HepG2 (cell line): ENCODE results near the gene ADCY6. TPM values are rescaled to one million over a fixed set of nuclear protein-coding genes. Genes with fewer than 3 reads are reported as not detected.
A peak's percentile ranks its signal among the peaks of the same experiment; 100 is the strongest.

Source experiments
- ATF5 ChIP-seq: sonication (generic); formaldehyde crosslinking; IDR thresholded peaks from 2 replicates; pipeline ENCODE4 v1.4.0; 2020; ENCODE audit warnings: mild to moderate bottlenecking, low read depth, missing genetic modification reagents
- BCL3 ChIP-seq: sonication (generic); formaldehyde crosslinking; IDR thresholded peaks from 2 replicates; pipeline ENCODE4 v1.5.1; 2020; ENCODE audit warnings: mild to moderate bottlenecking, missing genetic modification reagents, moderate library complexity
- BORCS8-MEF2B ChIP-seq: sonication (generic); formaldehyde crosslinking; IDR thresholded peaks from 2 replicates; pipeline ENCODE4 v1.8.0; 2022; ENCODE audit warnings: mild to moderate bottlenecking, missing genetic modification reagents
- E2F2 ChIP-seq: sonication (generic); formaldehyde crosslinking; IDR thresholded peaks from 2 replicates; pipeline ENCODE4 v1.4.0; 2020; ENCODE audit warnings: missing genetic modification reagents, borderline replicate concordance
- EEA1 ChIP-seq: sonication (generic); formaldehyde crosslinking; IDR thresholded peaks from 2 replicates; pipeline ENCODE4 v1.5.1; 2020; ENCODE audit warnings: mild to moderate bottlenecking, missing genetic modification reagents, borderline replicate concordance
- EHMT2 ChIP-seq: fragments of 200-600 bp; sonication (generic); IDR thresholded peaks from 2 replicates; pipeline ENCODE4 v1.7.0; 2017; ENCODE audit warnings: antibody characterized with exemption, low read depth, low read length, borderline replicate concordance
- HNF4G ChIP-seq, 2 experiments: sonication (generic) in 1 of 2; formaldehyde crosslinking in 1 of 2; IDR thresholded peaks; 2 replicates each; pipeline versions ENCODE4 v1.4.0 to v1.6.1; 2011 to 2020; ENCODE audit warnings: borderline replicate concordance in 2 of 2, low read depth in 2 of 2, mild to moderate bottlenecking in 2 of 2, low read length in 1 of 2, missing genetic modification reagents in 1 of 2, moderate library complexity in 1 of 2
- KDM3A ChIP-seq: IDR thresholded peaks from 2 replicates; pipeline ENCODE4 v1.6.1; 2018; ENCODE audit warnings: low read depth, missing compliant biosample characterization
- NR1H2 ChIP-seq: sonication (generic); formaldehyde crosslinking; IDR thresholded peaks from 2 replicates; pipeline ENCODE4 v1.8.1; 2022; ENCODE audit warnings: low read depth, missing genetic modification reagents, borderline replicate concordance
- REXO4 ChIP-seq: sonication (generic); formaldehyde crosslinking; IDR thresholded peaks from 2 replicates; pipeline ENCODE4 v1.8.0; 2022; ENCODE audit warnings: missing genetic modification reagents, mild to moderate bottlenecking, borderline replicate concordance
- SIN3A ChIP-seq: IDR thresholded peaks from 2 replicates; pipeline ENCODE4 v1.6.1; 2011; ENCODE audit warnings: low read depth, mild to moderate bottlenecking, control low read depth, low read length, borderline replicate concordance
- SMARCC2 ChIP-seq: fragments of 450-650 bp; IDR thresholded peaks from 2 replicates; pipeline ENCODE4 v1.6.1; 2017; ENCODE audit warnings: antibody characterized with exemption, mild to moderate bottlenecking
- ZNF678 ChIP-seq: sonication (generic); formaldehyde crosslinking; IDR thresholded peaks from 2 replicates; pipeline ENCODE4 v1.4.0; 2020; ENCODE audit warnings: mild to moderate bottlenecking, missing genetic modification reagents
- polyA plus RNA-seq, 8 experiments: library from polyadenylated mRNA; depleted of rRNA in 3 of 8; stranded (reverse) in 7 of 8; unstranded in 1 of 8; fragments of >200 nt; fragmentation: Illumina TruSeq in 4 of 8; extraction: Trizol in 4 of 8; gene quantifications; 2 replicates each; pipeline versions ENCODE4 v1.2.1 to v1.2.3, GENCODE V29; 2011 to 2016; ENCODE audit warnings: low read depth in 4 of 8, missing spikeins in 1 of 8, mixed read lengths in 1 of 8; ENCODE audit not compliant: insufficient read depth in 1 of 8
- total RNA-seq, 5 experiments: library from RNA; depleted of rRNA; stranded (reverse); fragments of >200 nt; fragmentation: Illumina TruSeq; extraction: Trizol; gene quantifications; 2 replicates each; pipeline ENCODE4 v1.2.3, GENCODE V29; 2016; ENCODE audit warnings: low read depth in 1 of 5
- TF ChIP-seq, protein P1 (sequence below): sonication (generic); formaldehyde crosslinking; IDR thresholded peaks from 2 replicates; pipeline ENCODE4 v1.4.0; 2020; ENCODE audit warnings: missing genetic modification reagents
- TF ChIP-seq, protein P2 (sequence below): sonication (generic); formaldehyde crosslinking; IDR thresholded peaks from 2 replicates; pipeline ENCODE4 v1.4.0; 2020; ENCODE audit warnings: missing genetic modification reagents, mild to moderate bottlenecking, borderline replicate concordance
- TF ChIP-seq, protein P3 (sequence below): sonication (generic); formaldehyde crosslinking; IDR thresholded peaks from 2 replicates; pipeline ENCODE4 v1.4.0; 2020; ENCODE audit warnings: missing genetic modification reagents, borderline replicate concordance

Gene ADCY6
- total and polyA plus RNA-seq, 2 of the 13 experiments (the other 11 are each of a cell fraction or from before 2014, with no cell fraction given), result 10.6 to 11.8 TPM

GRCh38 chr12:48815126-48816110 lies 26.5 kb upstream of the ADCY6 start (continued):
- TF ChIP-seq BORCS8-MEF2B (CRISPR knock-in tag) (no peak; the same call in 1 of the 2 replicates), BCL3 (no peak), KDM3A (CRISPR knock-in tag) (no peak), EHMT2 (no peak), SIN3A (peak; percentile 38; the same call in 1 of the 2 replicates), SMARCC2 (no peak), HNF4G (IDR thresholded peaks at IDR 0.05; ENCODE audit: borderline replicate concordance, low read depth, low read length) (no peak), HNF4G (CRISPR knock-in tag; IDR thresholded peaks at IDR 0.05; ENCODE audit: borderline replicate concordance, low read depth) (no peak), NR1H2 (CRISPR knock-in tag) (no peak), ZNF678 (CRISPR knock-in tag) (no peak), EEA1 (CRISPR knock-in tag) (no peak), ATF5 (CRISPR knock-in tag) (no peak), E2F2 (CRISPR knock-in tag) (no peak), REXO4 (CRISPR knock-in tag) (no peak)
- TF ChIP-seq, protein P1, sequence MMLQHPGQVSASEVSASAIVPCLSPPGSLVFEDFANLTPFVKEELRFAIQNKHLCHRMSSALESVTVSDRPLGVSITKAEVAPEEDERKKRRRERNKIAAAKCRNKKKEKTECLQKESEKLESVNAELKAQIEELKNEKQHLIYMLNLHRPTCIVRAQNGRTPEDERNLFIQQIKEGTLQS (CRISPR knock-in tag), result no peak
- TF ChIP-seq, protein P2, sequence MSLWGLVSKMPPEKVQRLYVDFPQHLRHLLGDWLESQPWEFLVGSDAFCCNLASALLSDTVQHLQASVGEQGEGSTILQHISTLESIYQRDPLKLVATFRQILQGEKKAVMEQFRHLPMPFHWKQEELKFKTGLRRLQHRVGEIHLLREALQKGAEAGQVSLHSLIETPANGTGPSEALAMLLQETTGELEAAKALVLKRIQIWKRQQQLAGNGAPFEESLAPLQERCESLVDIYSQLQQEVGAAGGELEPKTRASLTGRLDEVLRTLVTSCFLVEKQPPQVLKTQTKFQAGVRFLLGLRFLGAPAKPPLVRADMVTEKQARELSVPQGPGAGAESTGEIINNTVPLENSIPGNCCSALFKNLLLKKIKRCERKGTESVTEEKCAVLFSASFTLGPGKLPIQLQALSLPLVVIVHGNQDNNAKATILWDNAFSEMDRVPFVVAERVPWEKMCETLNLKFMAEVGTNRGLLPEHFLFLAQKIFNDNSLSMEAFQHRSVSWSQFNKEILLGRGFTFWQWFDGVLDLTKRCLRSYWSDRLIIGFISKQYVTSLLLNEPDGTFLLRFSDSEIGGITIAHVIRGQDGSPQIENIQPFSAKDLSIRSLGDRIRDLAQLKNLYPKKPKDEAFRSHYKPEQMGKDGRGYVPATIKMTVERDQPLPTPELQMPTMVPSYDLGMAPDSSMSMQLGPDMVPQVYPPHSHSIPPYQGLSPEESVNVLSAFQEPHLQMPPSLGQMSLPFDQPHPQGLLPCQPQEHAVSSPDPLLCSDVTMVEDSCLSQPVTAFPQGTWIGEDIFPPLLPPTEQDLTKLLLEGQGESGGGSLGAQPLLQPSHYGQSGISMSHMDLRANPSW (CRISPR knock-in tag), result no peak
- TF ChIP-seq, protein P3, sequence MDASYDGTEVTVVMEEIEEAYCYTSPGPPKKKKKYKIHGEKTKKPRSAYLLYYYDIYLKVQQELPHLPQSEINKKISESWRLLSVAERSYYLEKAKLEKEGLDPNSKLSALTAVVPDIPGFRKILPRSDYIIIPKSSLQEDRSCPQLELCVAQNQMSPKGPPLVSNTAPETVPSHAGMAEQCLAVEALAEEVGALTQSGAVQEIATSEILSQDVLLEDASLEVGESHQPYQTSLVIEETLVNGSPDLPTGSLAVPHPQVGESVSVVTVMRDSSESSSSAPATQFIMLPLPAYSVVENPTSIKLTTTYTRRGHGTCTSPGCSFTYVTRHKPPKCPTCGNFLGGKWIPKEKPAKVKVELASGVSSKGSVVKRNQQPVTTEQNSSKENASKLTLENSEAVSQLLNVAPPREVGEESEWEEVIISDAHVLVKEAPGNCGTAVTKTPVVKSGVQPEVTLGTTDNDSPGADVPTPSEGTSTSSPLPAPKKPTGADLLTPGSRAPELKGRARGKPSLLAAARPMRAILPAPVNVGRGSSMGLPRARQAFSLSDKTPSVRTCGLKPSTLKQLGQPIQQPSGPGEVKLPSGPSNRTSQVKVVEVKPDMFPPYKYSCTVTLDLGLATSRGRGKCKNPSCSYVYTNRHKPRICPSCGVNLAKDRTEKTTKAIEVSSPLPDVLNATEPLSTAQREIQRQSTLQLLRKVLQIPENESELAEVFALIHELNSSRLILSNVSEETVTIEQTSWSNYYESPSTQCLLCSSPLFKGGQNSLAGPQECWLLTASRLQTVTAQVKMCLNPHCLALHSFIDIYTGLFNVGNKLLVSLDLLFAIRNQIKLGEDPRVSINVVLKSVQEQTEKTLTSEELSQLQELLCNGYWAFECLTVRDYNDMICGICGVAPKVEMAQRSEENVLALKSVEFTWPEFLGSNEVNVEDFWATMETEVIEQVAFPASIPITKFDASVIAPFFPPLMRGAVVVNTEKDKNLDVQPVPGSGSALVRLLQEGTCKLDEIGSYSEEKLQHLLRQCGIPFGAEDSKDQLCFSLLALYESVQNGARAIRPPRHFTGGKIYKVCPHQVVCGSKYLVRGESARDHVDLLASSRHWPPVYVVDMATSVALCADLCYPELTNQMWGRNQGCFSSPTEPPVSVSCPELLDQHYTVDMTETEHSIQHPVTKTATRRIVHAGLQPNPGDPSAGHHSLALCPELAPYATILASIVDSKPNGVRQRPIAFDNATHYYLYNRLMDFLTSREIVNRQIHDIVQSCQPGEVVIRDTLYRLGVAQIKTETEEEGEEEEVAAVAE (CRISPR knock-in tag), result no peak
